Esophagus muscularis mucosa (tissue), 3 donors: ENCODE results near the gene HSBP1L1.

Source experiments
- POLR2A ChIP-seq: fragments of 450-650 bp; IDR thresholded peaks from one replicate; pipeline ENCODE4 v1.6.1; 2017; ENCODE audit warnings: antibody characterized with exemption, moderate library complexity, mild to moderate bottlenecking, low read depth
- POLR2AphosphoS5 ChIP-seq, 2 donors: sonication (generic); formaldehyde crosslinking; IDR thresholded peaks; one replicate each; pipeline ENCODE4 v1.6.1; 2017; ENCODE audit warnings: antibody characterized with exemption in 2 of 2
- TF ChIP-seq, protein P1 (sequence below), 3 experiments: fragments of 200-600 bp in 2 of 3; fragments of 450-650 bp in 1 of 3; sonication (generic) in 2 of 3; IDR thresholded peaks; one replicate each; pipeline ENCODE4 v1.5.1; 2017 to 2019; ENCODE audit warnings: antibody characterized with exemption in 3 of 3, mild to moderate bottlenecking in 2 of 3, moderate library complexity in 1 of 3

DNA sequence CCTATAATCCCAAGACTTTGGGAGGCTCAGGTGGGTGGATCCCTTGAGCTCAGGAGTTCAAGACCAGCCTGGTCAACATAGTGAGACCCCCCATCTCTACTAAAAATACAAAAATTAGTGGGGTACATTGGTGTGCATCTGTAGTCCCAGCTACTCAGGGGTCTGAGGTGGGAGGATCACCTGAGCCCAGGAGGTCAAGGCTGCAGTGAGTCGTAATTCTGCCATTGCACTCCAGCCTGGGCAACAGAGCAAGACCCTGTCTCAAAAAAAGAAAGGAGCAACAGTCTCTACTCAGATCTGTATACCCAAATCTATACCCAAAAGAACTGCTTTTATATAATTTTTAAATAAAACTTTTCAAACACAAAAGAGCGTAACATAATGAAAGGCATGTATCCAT lies 5.5 kb upstream of the HSBP1L1 start:
- TF ChIP-seq, protein P1, sequence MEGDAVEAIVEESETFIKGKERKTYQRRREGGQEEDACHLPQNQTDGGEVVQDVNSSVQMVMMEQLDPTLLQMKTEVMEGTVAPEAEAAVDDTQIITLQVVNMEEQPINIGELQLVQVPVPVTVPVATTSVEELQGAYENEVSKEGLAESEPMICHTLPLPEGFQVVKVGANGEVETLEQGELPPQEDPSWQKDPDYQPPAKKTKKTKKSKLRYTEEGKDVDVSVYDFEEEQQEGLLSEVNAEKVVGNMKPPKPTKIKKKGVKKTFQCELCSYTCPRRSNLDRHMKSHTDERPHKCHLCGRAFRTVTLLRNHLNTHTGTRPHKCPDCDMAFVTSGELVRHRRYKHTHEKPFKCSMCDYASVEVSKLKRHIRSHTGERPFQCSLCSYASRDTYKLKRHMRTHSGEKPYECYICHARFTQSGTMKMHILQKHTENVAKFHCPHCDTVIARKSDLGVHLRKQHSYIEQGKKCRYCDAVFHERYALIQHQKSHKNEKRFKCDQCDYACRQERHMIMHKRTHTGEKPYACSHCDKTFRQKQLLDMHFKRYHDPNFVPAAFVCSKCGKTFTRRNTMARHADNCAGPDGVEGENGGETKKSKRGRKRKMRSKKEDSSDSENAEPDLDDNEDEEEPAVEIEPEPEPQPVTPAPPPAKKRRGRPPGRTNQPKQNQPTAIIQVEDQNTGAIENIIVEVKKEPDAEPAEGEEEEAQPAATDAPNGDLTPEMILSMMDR (IDR thresholded peaks at IDR 0.05) = no peak
- TF ChIP-seq POLR2AphosphoS5 (IDR thresholded peaks at IDR 0.05) = no peak
- TF ChIP-seq POLR2A = no peak
